K562 (cell line): ENCODE results near the gene PRR19. TPM values are rescaled to one million over a fixed set of nuclear protein-coding genes. Genes with fewer than 3 reads are reported as not detected.

ENCODE experiments used
- ATF6 ChIP-seq: sonication (generic); formaldehyde crosslinking; IDR thresholded peaks from 2 replicates; pipeline ENCODE4 v1.4.0; 2020; ENCODE audit warnings: mild to moderate bottlenecking, missing genetic modification reagents
- CREB3 ChIP-seq: fragments of 450-650 bp; conservative IDR thresholded peaks from 2 replicates; pipeline ENCODE4 v1.6.1; 2016; ENCODE audit warnings: missing genetic modification characterization, low read depth, mild to moderate bottlenecking, missing compliant biosample characterization, moderate library complexity
- GABPB2 ChIP-seq: fragments of 250-450 bp; sonication (Bioruptor Pico); conservative IDR thresholded peaks from 2 replicates; pipeline ENCODE4 v1.5.1; 2021; ENCODE audit warnings: mild to moderate bottlenecking
- GATAD2A ChIP-seq: fragments of 450-650 bp; IDR thresholded peaks from 2 replicates; pipeline ENCODE4 v1.6.1; 2017
- GMEB1 ChIP-seq: fragments of 250-450 bp; sonication (Bioruptor Pico); IDR thresholded peaks from 2 replicates; pipeline ENCODE4 v1.4.0; 2020; ENCODE audit warnings: mild to moderate bottlenecking
- GTF3C2 ChIP-seq: IDR thresholded peaks from 3 replicates; pipeline ENCODE4 v1.6.1; 2011; ENCODE audit warnings: borderline replicate concordance, mild to moderate bottlenecking, moderate library complexity; ENCODE audit not compliant: insufficient read length; ENCODE audit errors: extremely low read depth
- HDAC8 ChIP-seq: fragments of 450-650 bp; IDR thresholded peaks from 2 replicates; pipeline ENCODE4 v1.6.1; 2016; ENCODE audit warnings: mild to moderate bottlenecking, missing genetic modification characterization, moderate library complexity, missing compliant biosample characterization
- HDGF ChIP-seq: fragments of 450-650 bp; IDR thresholded peaks from 2 replicates; pipeline ENCODE4 v1.6.1; 2016
- PHF8 ChIP-seq: fragments of 200-600 bp; sonication (generic); IDR thresholded peaks from 2 replicates; pipeline ENCODE4 v1.6.1; 2012; ENCODE audit warnings: mixed run types, mild to moderate bottlenecking, inconsistent platforms, low read length, moderate library complexity, borderline replicate concordance
- STAT6 ChIP-seq: sonication (generic); formaldehyde crosslinking; IDR thresholded peaks from 2 replicates; pipeline ENCODE4 v1.8.1; 2023; ENCODE audit warnings: mild to moderate bottlenecking, missing genetic modification reagents
- TAF7 ChIP-seq: fragments of 450-650 bp; IDR thresholded peaks from 2 replicates; pipeline ENCODE4 v1.6.1; 2016; ENCODE audit warnings: missing genetic modification characterization, missing compliant biosample characterization
- ZC3H4 ChIP-seq: sonication (generic); formaldehyde crosslinking; IDR thresholded peaks from 2 replicates; pipeline ENCODE4 v1.9.0; 2021; ENCODE audit warnings: missing genetic modification reagents, borderline replicate concordance
- ZNF12 ChIP-seq: sonication (generic); formaldehyde crosslinking; IDR thresholded peaks from 2 replicates; pipeline ENCODE4 v1.4.0; 2020; ENCODE audit warnings: mild to moderate bottlenecking, missing genetic modification reagents
- ZNF121 ChIP-seq: sonication (generic); formaldehyde crosslinking; conservative IDR thresholded peaks from 2 replicates; pipeline ENCODE4 v1.8.0; 2022; ENCODE audit warnings: missing genetic modification reagents
- ZNF263 ChIP-seq: sonication (generic); formaldehyde crosslinking; IDR thresholded peaks from 2 replicates; pipeline ENCODE4 v1.8.0; 2022; ENCODE audit warnings: mild to moderate bottlenecking, missing genetic modification reagents, borderline replicate concordance
- polyA plus RNA-seq, 8 experiments: library from polyadenylated mRNA; depleted of rRNA in 4 of 8; stranded (reverse) in 5 of 8; unstranded in 3 of 8; fragments of >200 nt; fragmentation: Nextera tagmentation in 2 of 8; fragmentation: Illumina TruSeq in 1 of 8; extraction: Ambion mirVana in 2 of 8; extraction: Trizol in 1 of 8; gene quantifications; 2 replicates each; pipeline versions ENCODE4 v1.2.1 to v1.2.3, GENCODE V29; 2011 to 2014; ENCODE audit warnings: inconsistent platforms in 1 of 8, missing spikeins in 1 of 8
- total RNA-seq, 7 experiments: library from RNA; depleted of rRNA in 6 of 7; stranded (reverse); fragments of >200 nt in 6 of 7; fragmentation: Illumina TruSeq in 2 of 7; extraction: Trizol in 2 of 7; gene quantifications; 2 replicates each; pipeline versions ENCODE4 v1.2.1 to v1.2.3, GENCODE V29; 2011 to 2021; ENCODE audit warnings: low replicate concordance in 1 of 7

The PRR19 gene
- total and polyA plus RNA-seq, 9 of the 15 experiments (the other 6 are each of a cell fraction or from before 2014, with no cell fraction given) = 0.10 to 1.6 (median 0.54) TPM

GRCh38 chr19:42267644-42268141 lies 34.2 kb upstream of the PRR19 start (continued):
- no peak for TF ChIP-seq ATF6 (CRISPR knock-in tag)
- TF ChIP-seq TAF7 = no peak
- 0 out of 2 replicates have a peak, but pooled peaks have one; percentile 71 for TF ChIP-seq HDGF
- TF ChIP-seq PHF8 = peak; percentile 66; the same call in 1 of the 2 replicates
- 0 out of 2 replicates have a peak, but pooled peaks have one; percentile 19 for TF ChIP-seq GABPB2 (CRISPR knock-in tag)
- 0 out of 2 replicates have a peak, but pooled peaks have one; percentile 50 for TF ChIP-seq GATAD2A
- TF ChIP-seq ZNF121 (CRISPR knock-in tag) = 0 out of 2 replicates have a peak, but pooled peaks have one; percentile 25
- TF ChIP-seq GMEB1 (CRISPR knock-in tag) = no peak
- TF ChIP-seq ZNF263 (CRISPR knock-in tag) = no peak
- 0 out of 2 replicates have a peak, but pooled peaks have one; percentile 43 for TF ChIP-seq CREB3
- 0 out of 2 replicates have a peak, but pooled peaks have one; percentile 41 for TF ChIP-seq HDAC8 (tag)
- no peak for TF ChIP-seq GTF3C2
- 0 out of 2 replicates have a peak, but pooled peaks have one; percentile 5 for TF ChIP-seq STAT6
- no peak for TF ChIP-seq ZNF12 (CRISPR knock-in tag)
- peak; percentile 86; the same call in 1 of the 2 replicates for TF ChIP-seq ZC3H4 (CRISPR knock-in tag)
